NCI-H1048 (cell line): ENCODE results near the gene NPPC.
A peak's percentile ranks its signal among the peaks of the same experiment; 100 is the strongest.

Experiments used
- DNase-seq: peaks from one replicate; lab custom pipeline; 2025; lab: John Stamatoyannopoulos, UW

Gene NPPC

GRCh38 chr2:231935207-231935524 is 9.0 kb upstream of the NPPC start:
- no peak for DNase-seq

DNA sequence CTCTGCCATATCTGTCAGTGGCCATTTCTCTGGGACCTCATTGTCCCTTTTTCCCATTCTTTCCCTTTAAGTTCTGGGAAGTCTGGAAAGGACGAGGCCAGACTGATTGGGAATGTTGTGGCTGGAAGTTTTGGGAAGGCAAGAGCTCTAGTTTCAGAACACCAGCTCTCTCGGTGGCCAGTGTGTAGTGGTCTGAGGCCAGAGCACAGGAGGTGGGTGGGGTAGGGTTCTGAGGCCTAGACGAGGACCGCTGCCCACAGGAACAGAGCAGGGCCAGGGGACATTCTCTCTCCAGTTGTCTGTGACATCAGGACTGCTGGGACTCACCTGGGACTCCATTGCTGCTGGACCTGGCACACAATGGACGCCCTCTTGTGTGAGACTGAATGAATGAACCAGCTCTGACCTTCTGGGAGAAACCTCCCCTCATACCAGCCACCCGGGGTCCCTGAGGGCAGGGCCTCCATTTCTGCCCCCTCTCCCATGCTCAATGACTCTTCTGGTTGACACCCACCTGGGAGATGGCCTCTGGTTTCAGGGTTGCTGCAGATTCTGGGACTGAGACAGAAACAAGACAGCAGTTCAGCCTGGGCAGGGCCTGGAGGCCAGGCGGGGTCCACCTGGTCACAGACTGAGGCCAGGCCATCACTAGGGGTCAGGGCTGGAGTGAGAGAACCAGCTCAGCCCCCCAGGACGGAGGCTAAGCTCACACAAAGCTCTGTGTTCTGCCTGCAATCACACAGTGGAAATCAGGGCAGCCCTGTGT is 8.4 kb upstream of the NPPC start:
- no peak for DNase-seq

DNA sequence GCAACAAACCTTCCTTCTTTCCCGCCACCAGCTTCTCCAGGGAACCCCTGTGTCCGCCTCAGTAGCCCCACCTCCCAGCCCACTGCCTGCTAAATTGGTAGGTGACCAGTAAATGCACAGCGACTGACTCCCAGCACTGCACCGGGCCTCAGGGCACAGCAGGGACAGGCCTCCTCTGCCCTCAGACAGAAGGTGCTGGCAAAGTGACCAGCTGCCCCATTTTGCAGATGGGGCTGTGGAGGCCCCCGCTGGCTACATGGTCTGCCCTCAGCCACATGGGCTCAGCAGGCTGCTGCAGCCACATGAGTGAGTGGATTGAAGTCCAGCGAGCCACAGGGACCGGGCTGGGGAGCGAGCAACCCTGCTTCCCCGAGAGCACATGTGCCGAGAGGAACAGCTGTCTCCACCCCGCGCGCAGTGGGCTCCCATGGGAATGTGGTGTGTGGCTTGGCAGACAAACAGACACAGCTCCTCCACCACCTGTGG is 7.8 kb upstream of the NPPC start:
- no peak for DNase-seq

DNA sequence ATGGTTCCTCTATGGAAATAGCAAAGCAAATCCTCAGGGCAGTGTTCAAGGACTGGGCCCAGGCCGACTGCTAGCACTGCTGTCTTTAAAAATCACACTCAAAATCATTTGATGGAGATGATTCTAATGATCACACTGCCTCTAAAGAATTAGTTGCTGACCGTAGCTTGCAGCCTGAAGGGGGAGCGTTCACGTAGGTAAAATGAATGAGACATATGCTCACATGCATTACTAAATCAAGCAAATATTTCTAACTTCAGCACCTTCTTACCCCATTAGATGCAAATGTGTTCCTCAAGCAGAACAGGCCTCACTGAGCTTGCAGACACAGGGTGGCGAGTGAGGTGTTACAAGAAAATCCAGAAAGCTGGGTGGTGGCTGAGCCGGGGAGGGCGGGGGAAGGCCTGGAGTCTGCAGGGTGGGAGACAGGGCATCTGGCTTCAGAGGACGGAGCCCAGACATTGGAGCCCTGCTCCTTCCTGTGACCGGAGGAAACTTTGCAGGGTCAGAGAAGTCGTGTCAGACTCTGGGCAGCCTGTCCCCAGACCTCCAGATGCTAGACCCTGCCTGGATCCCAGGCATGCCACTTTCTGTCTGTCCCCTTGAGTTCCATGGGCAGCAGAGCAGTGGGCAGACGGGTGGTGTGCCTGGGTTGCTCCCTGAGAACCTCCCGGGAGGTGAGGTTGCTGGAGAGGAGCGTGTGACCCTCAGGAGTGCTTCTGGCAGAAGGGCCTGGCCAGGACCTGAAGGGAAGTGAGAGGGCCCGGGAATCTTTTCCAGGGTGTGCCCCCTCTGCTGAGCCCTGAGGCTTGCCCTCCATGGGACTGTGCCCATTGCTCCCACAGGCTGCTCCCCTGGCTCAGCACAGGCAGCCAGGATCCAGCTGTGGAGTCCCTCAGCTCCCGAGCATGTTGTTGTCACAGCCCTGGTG is 7.1 kb upstream of the NPPC start:
- no peak for DNase-seq

DNA sequence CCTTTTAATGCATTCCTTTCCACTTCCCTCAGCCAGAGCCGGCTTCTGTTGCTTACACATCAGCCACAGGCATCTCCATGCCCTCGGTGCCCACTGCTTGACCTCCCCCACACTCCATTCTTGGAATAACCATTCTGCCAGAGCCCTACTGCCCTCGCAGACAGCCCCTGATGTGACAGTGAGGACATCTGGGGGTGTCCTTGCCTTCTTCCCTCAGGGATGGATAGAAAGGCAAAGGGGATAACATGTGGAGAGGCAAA is 6.4 kb upstream of the NPPC start:
- no peak for DNase-seq

DNA sequence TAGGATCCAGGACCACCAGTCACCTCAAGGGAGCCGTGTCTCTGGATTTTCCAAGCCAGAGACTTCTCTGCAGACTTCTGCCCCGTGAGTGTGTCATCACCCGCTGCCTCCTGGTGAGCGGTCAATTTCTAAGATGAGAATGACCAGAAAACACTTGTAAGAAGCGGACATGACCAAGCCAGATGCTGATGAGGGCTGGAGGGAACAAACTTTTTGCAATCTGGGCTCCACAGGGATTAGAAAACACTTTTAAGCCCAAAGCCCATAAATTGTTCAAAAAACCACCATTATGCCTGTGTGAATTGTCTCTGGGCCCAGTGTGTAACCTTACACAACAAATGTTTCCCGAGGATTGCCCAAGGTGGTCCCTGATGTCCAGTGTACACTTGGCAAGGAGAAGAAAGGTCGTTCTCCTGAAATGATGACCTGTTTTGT is 5.3 kb upstream of the NPPC start:
- no peak for DNase-seq

GRCh38 chr2:231930593-231931281 is 4.5 kb upstream of the NPPC start:
- no peak for DNase-seq

- DNase-seq, result no peak
Measured at GRCh38 chr2:231929961-231930592, 3.9 kb upstream of the NPPC start.

DNA sequence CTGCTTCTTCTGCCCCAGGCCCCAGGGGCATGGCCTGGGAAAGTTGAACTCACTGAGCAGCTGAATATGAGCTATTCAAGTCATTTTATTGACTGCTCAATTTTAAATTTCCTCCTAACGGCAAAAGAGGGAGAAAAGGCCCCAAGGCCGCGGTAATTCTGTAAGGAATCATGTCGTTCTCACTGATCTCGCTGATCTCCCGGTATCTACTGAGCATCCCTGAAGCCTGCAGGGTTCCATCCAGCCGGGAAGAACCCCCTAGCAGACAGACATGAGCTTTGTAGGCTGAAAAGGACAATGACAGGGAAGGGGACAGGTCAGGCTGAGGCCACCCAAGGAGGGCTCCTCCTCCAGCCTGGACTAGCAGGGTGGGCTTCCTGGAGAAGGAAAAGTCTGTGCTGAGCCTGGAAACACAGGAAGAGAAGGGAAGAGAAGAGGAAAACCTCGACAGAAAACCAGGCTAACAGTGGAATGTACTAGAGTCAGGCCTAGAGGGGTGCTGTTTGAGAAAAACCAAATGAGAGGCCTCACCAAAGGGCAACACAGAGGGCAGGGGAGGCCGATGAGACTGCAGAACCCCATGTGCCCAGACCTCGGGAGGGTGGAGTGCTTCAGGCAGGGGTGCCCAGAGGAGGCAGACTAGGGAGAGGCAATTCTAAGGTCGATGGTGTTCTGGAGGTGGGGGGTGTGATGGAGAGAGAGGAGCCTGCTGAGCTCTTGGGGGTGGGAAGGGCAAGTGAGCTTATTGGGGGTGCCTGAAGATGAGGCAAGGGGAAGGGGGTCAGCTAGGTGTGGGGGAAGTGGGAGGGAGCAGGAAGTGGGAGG is 2.9 kb upstream of the NPPC start:
- no peak for DNase-seq

DNA sequence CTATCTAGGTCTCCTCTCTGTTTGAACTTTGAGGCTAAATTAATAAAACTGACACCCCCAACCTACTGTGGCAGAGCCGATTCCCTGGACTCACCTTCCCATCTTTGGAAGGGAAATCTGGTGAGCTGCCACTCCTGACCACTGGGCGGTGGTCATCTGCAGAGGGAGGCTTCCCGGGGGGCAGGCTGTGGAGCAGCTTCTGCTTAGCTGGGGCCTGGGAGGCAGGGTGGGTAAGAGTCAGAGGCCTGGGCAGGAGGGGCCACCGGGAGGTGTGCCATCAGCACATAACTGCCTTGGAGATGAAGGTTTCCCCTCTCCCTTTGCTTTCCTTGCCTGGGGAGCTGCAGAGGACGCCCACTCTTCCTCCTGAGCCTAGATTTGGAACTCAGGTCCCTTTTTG is 2.3 kb upstream of the NPPC start:
- no peak for DNase-seq

DNA sequence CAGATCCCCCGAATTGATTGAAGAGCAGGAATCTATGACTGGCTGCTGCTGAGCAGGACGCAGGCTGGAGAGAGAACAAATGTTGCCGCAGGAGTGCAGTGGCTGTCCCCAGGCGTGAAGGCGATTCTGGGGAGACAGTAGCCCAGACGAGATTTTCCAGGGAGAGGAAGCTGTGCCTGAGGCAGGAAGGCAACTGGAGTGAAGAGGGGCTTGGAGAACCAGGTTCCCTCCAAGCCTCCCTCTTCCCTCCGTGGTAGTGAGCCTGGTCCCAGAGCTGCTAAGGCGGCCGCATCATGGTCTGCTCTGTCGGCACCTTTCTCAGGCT is 1.3 kb upstream of the NPPC start:
- no peak for DNase-seq

GRCh38 chr2:231926761-231927565 is 767 bp upstream of the NPPC start:
- DNase-seq, result no peak

DNA sequence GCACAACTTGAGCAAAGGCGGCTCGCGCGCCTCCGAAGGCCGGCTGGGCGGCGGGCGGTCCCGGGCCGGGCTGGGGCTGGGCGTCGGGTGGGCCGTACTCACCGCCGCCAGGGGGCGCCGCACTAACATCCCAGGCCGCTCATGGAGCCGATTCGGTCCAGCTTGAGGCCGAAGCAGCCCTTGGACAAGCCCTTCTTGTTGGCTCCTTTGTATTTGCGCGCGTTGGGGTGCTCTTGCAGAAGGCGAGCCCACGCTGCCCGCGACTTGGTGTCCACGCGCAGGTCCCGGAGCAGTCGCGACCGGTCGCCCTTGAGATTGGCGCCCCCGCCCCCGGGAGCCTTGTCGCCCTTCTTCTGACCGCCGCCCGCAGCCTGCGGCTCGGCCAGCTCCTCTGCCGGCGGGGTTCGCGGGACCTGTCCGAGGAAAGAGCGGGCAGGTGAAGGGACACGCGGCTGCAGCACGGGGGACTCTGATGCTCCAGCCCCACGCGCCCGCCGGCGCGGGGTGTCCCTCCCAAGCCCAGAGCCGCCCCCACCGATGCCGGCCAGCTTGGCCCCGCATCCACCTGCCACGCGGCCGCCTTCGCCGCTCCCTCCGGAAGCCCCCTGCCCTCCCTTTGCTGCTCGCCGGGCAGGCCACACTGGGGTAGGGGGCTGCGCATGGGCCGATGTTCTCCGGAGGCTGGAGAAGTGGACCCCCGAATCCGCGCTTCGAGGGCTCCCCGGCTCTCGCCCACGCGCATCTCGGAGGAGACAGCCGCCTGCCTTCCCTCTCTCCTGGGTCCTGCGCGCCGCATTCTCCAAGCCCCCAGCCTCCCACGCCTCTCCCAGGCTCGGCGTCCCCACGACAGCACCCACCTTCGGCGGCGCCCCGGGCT is 655 bp downstream of the NPPC start:
- DNase-seq, result peak; percentile 65

DNA sequence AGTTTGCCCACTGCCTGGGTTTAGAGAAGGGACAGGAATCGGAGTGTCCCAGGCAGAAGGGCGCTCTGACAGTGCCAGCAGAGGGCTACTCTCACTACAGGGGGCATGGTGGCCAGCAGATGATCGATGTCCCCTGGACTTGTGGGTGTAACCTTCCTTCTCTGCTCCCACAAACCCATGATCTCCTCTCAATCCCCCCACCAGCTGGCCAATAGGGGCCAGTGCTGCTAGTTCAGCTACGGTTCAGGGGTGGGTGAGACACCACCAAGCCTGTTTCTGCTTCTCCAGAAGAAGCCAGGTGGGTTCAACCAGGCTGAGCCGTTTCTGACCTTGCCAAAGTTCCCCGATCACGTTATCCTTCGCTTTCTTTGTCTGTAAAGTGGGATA is 1.3 kb downstream of the NPPC start:
- DNase-seq, result no peak

GRCh38 chr2:231923951-231924888 is 2.0 kb downstream of the NPPC start:
- DNase-seq, result no peak

DNA sequence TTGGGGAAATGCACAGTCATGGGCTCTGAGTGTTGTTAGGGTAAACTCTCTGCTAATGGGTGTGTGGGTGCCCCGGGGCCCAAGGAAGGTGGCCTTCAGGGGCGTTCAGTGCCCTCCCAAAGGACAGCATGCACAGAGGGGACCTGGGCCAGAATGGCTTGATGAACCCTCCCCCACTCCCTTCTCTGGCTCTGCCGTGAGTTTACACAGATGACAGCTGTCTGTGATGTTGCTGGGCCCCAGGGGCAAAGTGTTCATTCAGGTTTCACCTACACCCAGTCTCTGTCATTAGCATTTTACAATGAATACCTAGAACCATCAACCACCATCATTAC is 3.2 kb downstream of the NPPC start:
- DNase-seq, result no peak

GRCh38 chr2:231922311-231923009 is 3.7 kb downstream of the NPPC start:
- no peak for DNase-seq

DNA sequence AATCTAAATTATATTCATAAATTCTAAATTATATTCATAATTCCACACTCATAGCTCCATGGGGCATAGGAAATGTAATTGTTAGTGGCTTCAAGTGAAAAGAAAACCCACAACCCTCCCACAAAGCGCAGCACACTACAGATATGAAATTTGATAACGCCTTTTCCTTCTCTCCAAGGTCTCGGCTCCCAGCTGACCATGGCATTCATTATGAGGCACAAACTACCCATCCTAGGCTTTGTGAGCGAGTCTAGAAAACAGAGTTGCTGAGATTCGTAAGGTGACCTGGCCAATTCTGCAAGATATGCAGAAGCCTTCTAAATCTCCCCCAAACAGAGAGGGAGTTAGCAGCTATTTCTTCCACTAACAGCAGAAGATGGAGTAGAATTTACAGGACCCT is 5.4 kb downstream of the NPPC start:
- DNase-seq, result no peak
